ENCODE data around the gene KRTAP10-3. TPM values are rescaled to one million over a fixed set of nuclear protein-coding genes. Genes with fewer than 3 reads are reported as not detected.

Gene KRTAP10-3
- total and polyA plus RNA-seq, 8 donors, result not detected

DNA sequence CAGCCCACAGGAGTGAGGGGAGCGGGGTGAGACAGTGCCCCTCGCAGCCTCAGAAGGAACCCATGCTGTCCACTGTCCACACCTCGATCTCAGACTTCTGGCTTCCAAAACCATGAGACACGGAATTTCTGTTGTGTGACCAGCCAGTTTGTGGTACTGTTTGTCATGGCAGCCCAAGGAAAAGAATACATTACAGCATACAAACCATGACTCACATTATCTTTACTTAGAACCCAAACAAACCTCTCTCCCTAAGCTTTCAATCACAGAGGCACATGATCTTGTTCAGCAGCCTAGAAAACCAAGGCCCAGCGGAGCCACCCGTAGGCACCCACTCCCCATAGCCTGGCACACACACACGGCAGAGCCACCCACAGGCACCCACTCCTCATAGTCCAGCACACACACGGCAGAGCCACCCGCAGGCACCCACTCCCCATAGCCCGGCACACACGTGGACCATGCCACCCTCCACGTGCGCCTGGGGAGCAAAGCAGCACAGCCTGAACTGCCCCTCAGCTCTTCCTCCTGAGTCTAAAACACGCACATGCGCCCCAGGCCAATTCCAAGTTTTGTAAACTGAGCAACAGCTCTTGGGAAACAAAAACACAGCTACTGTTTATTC lies 14.5 kb upstream of the KRTAP10-3 start:
- intact Hi-C loops (cut with DNase I), result no loop called here
- H3K27ac ChIP-seq, result no peak overlapping the region
- H3K27me3 ChIP-seq, result no peaks in the 10 kb centered on the region
- no peak for ATAC-seq
- H3K9me3 ChIP-seq, result no peaks in the 10 kb centered on the region
- no peak overlapping the region for H3K4me3 ChIP-seq
- TF ChIP-seq, protein P1, sequence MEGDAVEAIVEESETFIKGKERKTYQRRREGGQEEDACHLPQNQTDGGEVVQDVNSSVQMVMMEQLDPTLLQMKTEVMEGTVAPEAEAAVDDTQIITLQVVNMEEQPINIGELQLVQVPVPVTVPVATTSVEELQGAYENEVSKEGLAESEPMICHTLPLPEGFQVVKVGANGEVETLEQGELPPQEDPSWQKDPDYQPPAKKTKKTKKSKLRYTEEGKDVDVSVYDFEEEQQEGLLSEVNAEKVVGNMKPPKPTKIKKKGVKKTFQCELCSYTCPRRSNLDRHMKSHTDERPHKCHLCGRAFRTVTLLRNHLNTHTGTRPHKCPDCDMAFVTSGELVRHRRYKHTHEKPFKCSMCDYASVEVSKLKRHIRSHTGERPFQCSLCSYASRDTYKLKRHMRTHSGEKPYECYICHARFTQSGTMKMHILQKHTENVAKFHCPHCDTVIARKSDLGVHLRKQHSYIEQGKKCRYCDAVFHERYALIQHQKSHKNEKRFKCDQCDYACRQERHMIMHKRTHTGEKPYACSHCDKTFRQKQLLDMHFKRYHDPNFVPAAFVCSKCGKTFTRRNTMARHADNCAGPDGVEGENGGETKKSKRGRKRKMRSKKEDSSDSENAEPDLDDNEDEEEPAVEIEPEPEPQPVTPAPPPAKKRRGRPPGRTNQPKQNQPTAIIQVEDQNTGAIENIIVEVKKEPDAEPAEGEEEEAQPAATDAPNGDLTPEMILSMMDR (IDR thresholded peaks at IDR 0.05), result no peak
- H3K4me1 ChIP-seq, result no peaks in the 10 kb centered on the region
- 61 to 72% methylated on average over 15 of the region's 15 CpGs for WGBS, 2 donors
- FAIRE-seq, result no peak
- H3K36me3 ChIP-seq, result no peaks in the 10 kb centered on the region
- DNase-seq, result no peak

DNA sequence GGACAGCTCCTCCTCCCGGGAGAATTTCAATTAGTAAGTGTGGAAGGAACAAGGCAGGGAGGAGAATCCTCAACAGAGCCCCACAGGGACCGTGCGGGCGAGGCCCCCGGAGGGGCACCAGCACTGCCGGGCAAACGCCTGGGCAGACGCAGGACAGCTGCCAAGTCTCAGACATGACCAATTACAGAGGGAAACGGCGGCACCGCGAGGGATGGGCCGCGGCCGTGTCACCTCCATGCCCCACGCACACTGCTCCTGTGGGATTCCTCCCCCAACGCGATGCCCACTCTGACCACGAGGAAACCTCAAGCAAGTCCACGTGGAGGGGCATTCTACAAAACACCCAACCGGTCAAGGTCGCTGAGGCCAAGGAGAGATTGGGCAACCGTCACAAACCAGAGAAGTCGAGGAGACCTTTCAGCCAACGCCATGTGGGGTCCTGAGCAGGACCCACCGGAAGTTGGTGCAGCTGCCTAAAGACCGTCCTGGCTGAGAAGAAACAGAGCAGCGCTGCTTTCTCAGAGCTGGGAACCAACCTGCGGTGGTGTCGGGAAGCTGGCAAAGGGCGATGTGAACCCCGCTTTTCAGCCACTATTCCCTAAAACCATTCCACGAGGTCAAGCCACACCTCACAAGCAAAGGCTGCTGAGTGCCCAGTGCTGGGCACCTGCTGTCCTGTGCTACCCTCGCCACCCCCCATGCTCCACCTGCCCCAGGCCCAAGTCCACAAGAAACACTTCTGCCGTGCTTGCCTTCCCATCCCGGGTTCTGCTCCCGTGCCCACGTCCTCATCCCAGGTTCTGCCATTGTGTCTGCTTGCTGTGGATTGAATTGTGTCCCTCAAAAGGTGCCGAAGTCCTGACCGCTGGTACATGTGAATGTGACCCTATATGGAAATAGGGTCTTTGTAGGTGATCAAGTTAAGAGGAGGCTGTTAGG lies 13.5 kb upstream of the KRTAP10-3 start:
- ATAC-seq (no peak), DNase-seq (no peak), FAIRE-seq (no peak)
- H3K27me3 ChIP-seq, result no peaks in the 10 kb centered on the region
- H3K9me3 ChIP-seq, result no peaks in the 10 kb centered on the region
- H3K27ac ChIP-seq, result no peak overlapping the region
- WGBS, 2 donors, result 84 to 90% methylated on average over 40 of the region's 40 CpGs
- no peaks in the 10 kb centered on the region for H3K36me3 ChIP-seq
- TF ChIP-seq, protein P1 (IDR thresholded peaks at IDR 0.05), result no peak
- H3K4me3 ChIP-seq, result no peak overlapping the region
- no peaks in the 10 kb centered on the region for H3K4me1 ChIP-seq
- intact Hi-C loops (cut with DNase I), result no loop called here

DNA sequence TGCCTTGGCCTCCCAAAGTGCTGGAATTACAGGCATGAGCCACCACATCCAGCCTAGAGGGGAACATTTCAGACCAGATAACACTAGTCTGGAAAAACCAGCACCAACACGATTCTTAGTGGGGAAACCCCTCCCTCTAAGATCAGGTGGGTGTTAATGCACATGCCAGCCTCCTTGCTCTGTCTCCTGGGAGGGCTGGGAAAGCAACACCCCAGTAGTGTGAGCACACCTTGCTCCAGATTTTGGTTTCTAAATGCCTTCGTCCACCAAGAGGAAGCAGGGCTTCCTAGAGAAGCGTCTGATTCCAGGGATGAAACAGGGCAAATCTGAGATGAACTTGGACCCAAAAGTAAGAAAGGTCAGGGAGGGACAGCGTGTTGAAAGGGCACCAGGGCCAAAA lies 12.7 kb upstream of the KRTAP10-3 start:
- FAIRE-seq (no peak), ATAC-seq (no peak), DNase-seq (no peak)
- no peak overlapping the region for H3K4me3 ChIP-seq
- no peaks in the 10 kb centered on the region for H3K36me3 ChIP-seq
- intact Hi-C loops (cut with DNase I), result no loop called here
- 46 to 71% methylated on average over 4 of the region's 4 CpGs for WGBS, 2 donors
- TF ChIP-seq, protein P1 (IDR thresholded peaks at IDR 0.05), result no peak
- H3K27ac ChIP-seq, result no peak overlapping the region
- no peaks in the 10 kb centered on the region for H3K9me3 ChIP-seq
- H3K4me1 ChIP-seq, result no peaks in the 10 kb centered on the region
- no peaks in the 10 kb centered on the region for H3K27me3 ChIP-seq

DNA sequence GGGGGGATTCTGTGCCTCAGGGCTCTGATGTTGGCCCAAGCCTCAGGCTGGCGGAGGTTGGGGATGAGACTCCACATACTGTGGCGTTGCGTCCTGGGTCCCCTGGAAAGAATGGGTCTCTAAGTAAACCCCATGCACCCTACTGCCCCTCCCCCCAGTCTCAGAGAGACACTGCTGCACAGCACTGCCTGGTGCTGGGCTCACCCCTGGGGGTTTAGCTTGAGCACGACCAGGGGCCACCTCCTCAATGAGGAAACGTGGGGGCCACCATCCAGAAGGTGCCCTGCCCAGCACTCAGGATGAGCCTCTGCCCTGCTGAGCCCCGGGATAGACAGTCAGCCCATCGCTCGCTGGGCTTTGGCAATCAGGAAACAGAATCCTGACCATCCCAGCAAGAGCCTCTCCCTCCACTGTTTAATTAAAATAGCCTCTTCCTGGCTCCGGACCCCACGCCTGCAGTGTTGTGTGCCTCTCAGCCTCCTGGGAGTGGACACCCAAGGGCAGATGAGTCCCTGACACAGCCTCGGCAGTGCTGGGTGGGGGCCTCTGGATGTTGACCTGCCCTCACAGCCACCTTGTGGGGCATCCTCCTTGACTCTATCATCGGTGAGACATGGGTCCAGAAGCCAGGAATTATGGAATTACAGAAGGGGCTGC lies 11.4 kb upstream of the KRTAP10-3 start:
- intact Hi-C loops (cut with DNase I), result no loop called here
- Histone ChIP-seq H3K27me3 (no peaks in the 10 kb centered on the region), H3K4me3 (no peak overlapping the region), H3K9me3 (no peaks in the 10 kb centered on the region), H3K27ac (no peak overlapping the region), H3K4me1 (no peaks in the 10 kb centered on the region), H3K36me3 (no peaks in the 10 kb centered on the region)
- TF ChIP-seq, protein P1 (IDR thresholded peaks at IDR 0.05), result no peak
- FAIRE-seq (no peak), ATAC-seq (no peak), DNase-seq (no peak)
- WGBS, 2 donors, result 65 to 81% methylated on average over 12 of the region's 12 CpGs

Data from pancreas (tissue), 10 donors.